Measurements from ENCODE around the gene AGPAT4.

AGPAT4 gene

DNA sequence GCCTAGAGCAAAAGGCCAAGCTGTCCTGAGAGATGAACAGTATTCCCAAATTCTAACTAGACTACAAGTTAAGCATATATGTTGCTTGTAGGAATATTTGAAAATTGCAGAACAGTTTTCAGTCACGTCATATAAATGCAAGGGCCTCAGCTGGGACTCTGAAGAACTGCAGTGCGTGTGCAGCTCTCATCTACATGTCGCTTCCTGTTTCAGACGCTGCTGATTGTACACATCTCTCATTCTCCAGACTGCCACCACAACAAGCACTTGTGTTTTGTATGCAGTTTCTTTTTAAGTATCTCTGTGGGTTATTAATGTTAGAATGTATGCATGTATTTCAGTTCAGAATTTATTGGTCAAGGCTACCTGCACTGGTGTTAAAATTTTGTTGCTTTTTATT lies 162.6 kb downstream of the AGPAT4 start:
- Histone ChIP-seq H3K9me3 (ENCODE audit: insufficient read depth, low read depth, low read length) (no peaks in the 10 kb centered on the region), H3K27me3 (ENCODE audit: insufficient read depth, low read length, poor library complexity, severe bottlenecking) (no peaks in the 10 kb centered on the region), H3K9me2 (replicated peaks; ENCODE audit: low read depth, low read length) (no peaks in the 10 kb centered on the region), H3K4me1 (ENCODE audit: insufficient read depth, low read length, poor library complexity, severe bottlenecking) (no peaks in the 10 kb centered on the region), H3K36me3 (ENCODE audit: insufficient read depth, low read length) (peaks cover 94% of the 10 kb centered on the region), H3K4me2 (ENCODE audit: low read depth, low read length, poor library complexity, severe bottlenecking) (no peak overlapping the region), H4K20me1 (ENCODE audit: insufficient read depth, low read length, poor library complexity, severe bottlenecking) (no peaks in the 10 kb centered on the region), H2AFZ (ENCODE audit: low read length) (no peak overlapping the region), H3K79me2 (ENCODE audit: insufficient read depth, low read length) (no peaks in the 10 kb centered on the region), H3K4me3 (ENCODE audit: low read length, poor library complexity, severe bottlenecking) (no peak overlapping the region), H3K9ac (ENCODE audit: low read depth, low read length, poor library complexity, severe bottlenecking) (no peak overlapping the region), H3F3A (ENCODE audit: low read depth) (no peaks in the 10 kb centered on the region)
- TF ChIP-seq EZH2phosphoT487 (IDR thresholded peaks at IDR 0.05; ENCODE audit: borderline replicate concordance) (no peak), CTCF (conservative IDR thresholded peaks at IDR 0.05; ENCODE audit: low read length) (no peak)

DNA sequence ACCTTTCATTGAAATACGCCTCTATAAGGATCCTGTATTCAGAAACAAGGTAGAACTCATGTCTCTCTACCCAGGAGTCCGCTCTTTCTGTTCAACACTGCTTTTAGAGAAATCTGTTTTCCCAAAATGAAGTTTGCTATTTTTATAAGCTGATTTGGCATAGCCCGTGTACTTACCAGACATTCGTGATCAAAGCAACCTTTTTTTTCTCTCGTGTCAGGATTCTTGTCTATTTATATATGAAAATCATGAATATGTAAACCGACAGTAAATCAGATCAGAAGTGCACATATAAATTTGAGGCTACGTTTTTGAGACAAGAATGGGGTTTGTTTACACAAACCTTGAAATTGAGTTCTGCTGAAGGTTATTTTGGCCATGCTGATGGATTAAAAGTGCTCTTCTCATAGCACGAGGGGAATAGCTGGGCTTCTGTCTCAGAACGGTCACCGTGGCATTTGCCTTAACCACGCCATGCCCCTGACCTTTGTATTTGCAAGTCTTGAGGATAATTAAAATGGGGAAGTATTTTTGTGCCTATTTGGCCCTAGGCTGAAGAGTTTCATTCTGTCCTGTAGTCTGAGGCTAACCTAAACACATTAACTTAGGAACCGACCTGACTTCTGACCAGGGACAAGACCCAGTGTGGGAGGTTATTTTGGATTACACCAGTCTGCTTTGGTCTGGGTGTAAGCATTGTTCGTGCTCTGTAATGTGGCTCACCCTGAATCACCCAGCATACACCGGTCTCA lies 163.7 kb downstream of the AGPAT4 start:
- Histone ChIP-seq H2AFZ (ENCODE audit: low read length) (no peak overlapping the region), H3K9me2 (replicated peaks; ENCODE audit: low read depth, low read length) (no peaks in the 10 kb centered on the region), H3K4me3 (ENCODE audit: low read length, poor library complexity, severe bottlenecking) (no peak overlapping the region), H3K9me3 (ENCODE audit: insufficient read depth, low read depth, low read length) (no peaks in the 10 kb centered on the region), H3F3A (ENCODE audit: low read depth) (no peaks in the 10 kb centered on the region), H3K4me1 (ENCODE audit: insufficient read depth, low read length, poor library complexity, severe bottlenecking) (no peaks in the 10 kb centered on the region), H3K36me3 (ENCODE audit: insufficient read depth, low read length) (peaks cover 91% of the 10 kb centered on the region), H3K4me2 (ENCODE audit: low read depth, low read length, poor library complexity, severe bottlenecking) (no peak overlapping the region), H3K79me2 (ENCODE audit: insufficient read depth, low read length) (no peaks in the 10 kb centered on the region), H3K27me3 (ENCODE audit: insufficient read depth, low read length, poor library complexity, severe bottlenecking) (no peaks in the 10 kb centered on the region), H3K9ac (ENCODE audit: low read depth, low read length, poor library complexity, severe bottlenecking) (no peak overlapping the region), H4K20me1 (ENCODE audit: insufficient read depth, low read length, poor library complexity, severe bottlenecking) (no peaks in the 10 kb centered on the region)
- TF ChIP-seq CTCF (conservative IDR thresholded peaks at IDR 0.05; ENCODE audit: low read length) (no peak), EZH2phosphoT487 (IDR thresholded peaks at IDR 0.05; ENCODE audit: borderline replicate concordance) (no peak)

DNA sequence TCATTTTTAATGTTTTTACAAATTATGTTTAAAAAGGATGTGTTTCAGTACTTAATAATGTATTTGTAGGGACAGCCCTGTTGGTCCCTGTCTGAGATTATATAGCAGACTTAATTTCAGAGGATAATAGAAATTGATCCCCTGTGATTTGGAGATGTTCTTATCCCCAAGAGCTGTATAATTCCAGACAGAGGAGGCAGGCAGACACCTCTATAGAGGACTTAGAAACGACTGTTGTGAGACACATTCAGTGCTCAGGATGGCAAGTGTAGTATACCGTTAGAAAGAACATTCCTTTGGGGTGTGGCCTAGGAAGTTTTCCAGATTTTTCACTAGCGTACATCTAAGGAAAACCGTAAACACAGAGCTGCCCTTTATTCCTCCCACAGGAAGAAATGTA lies 164.5 kb downstream of the AGPAT4 start:
- H3K9me2 ChIP-seq (replicated peaks; ENCODE audit: low read depth, low read length): no peaks in the 10 kb centered on the region
- H3K4me1 ChIP-seq (ENCODE audit: insufficient read depth, low read length, poor library complexity, severe bottlenecking): no peaks in the 10 kb centered on the region
- no peak overlapping the region for H2AFZ ChIP-seq (ENCODE audit: low read length)
- H3F3A ChIP-seq (ENCODE audit: low read depth): no peaks in the 10 kb centered on the region
- H3K27me3 ChIP-seq (ENCODE audit: insufficient read depth, low read length, poor library complexity, severe bottlenecking): no peaks in the 10 kb centered on the region
- no peak overlapping the region for H3K9ac ChIP-seq (ENCODE audit: low read depth, low read length, poor library complexity, severe bottlenecking)
- no peaks in the 10 kb centered on the region for H3K9me3 ChIP-seq (ENCODE audit: insufficient read depth, low read depth, low read length)
- H3K36me3 ChIP-seq (ENCODE audit: insufficient read depth, low read length): peaks cover 89% of the 10 kb centered on the region
- no peaks in the 10 kb centered on the region for H3K79me2 ChIP-seq (ENCODE audit: insufficient read depth, low read length)
- H3K4me2 ChIP-seq (ENCODE audit: low read depth, low read length, poor library complexity, severe bottlenecking): no peak overlapping the region
- no peak for TF ChIP-seq CTCF (conservative IDR thresholded peaks at IDR 0.05; ENCODE audit: low read length)
- no peak for TF ChIP-seq EZH2phosphoT487 (IDR thresholded peaks at IDR 0.05; ENCODE audit: borderline replicate concordance)
- H3K4me3 ChIP-seq (ENCODE audit: low read length, poor library complexity, severe bottlenecking): no peak overlapping the region
- no peaks in the 10 kb centered on the region for H4K20me1 ChIP-seq (ENCODE audit: insufficient read depth, low read length, poor library complexity, severe bottlenecking)
